GM23338 (cell line): ENCODE results near the gene NEURL1. TPM values are rescaled to one million over a fixed set of nuclear protein-coding genes. Genes with fewer than 3 reads are reported as not detected.

Experiments
- ATAC-seq: fragments of 200-7000 bp; cut with Tn5 transposase; 3 replicates; pipeline ENCODE4 v1.9.1; 2020
- DNase-seq: peaks from one replicate; pipeline ENCODE4 v3.0.0-alpha.2; 2015; ENCODE audit warnings: low spot score
- H2AFZ ChIP-seq: fragments of 200-600 bp; sonication (generic); 2 replicates; pipeline ENCODE4 v1.8.0; 2016; ENCODE audit warnings: antibody characterized with exemption, mild to moderate bottlenecking, moderate library complexity
- H3F3A ChIP-seq: fragments of 200-600 bp; sonication (generic); replicated peaks from 2 replicates; pipeline ENCODE4 v1.8.0; 2017; ENCODE audit warnings: antibody characterized with exemption, mixed run types, low read depth
- H3K27ac ChIP-seq: fragments of 200-600 bp; sonication (generic); 2 replicates; pipeline ENCODE4 v1.6.1; 2016; ENCODE audit warnings: low read depth
- H3K27me3 ChIP-seq: fragments of 200-600 bp; sonication (generic); 2 replicates; pipeline ENCODE4 v1.8.0; 2016; ENCODE audit warnings: mild to moderate bottlenecking, mixed run types, moderate library complexity; ENCODE audit not compliant: insufficient read depth
- H3K36me3 ChIP-seq: fragments of 200-600 bp; sonication (generic); 2 replicates; pipeline ENCODE4 v1.8.0; 2016; ENCODE audit warnings: mild to moderate bottlenecking; ENCODE audit not compliant: insufficient read depth
- H3K4me1 ChIP-seq: fragments of 200-600 bp; sonication (generic); 2 replicates; pipeline ENCODE4 v1.8.0; 2016; ENCODE audit warnings: mild to moderate bottlenecking, moderate library complexity; ENCODE audit not compliant: insufficient read depth
- H3K4me2 ChIP-seq: fragments of 200-600 bp; sonication (generic); 2 replicates; pipeline ENCODE4 v1.7.1; 2017; ENCODE audit warnings: mixed run types
- H3K4me3 ChIP-seq: fragments of 200-600 bp; sonication (generic); 2 replicates; pipeline ENCODE4 v1.6.1; 2016; ENCODE audit warnings: mixed run types
- H3K79me2 ChIP-seq: fragments of 200-600 bp; sonication (generic); replicated peaks from 2 replicates; pipeline ENCODE4 v1.8.0; 2017; ENCODE audit warnings: mild to moderate bottlenecking; ENCODE audit not compliant: insufficient read depth
- H3K9me2 ChIP-seq: fragments of 200-600 bp; sonication (generic); 2 replicates; pipeline ENCODE4 v1.8.0; 2017; ENCODE audit not compliant: insufficient read depth
- H4K20me1 ChIP-seq: fragments of 200-600 bp; sonication (generic); replicated peaks from 2 replicates; pipeline ENCODE4 v1.8.0; 2017; ENCODE audit warnings: mild to moderate bottlenecking; ENCODE audit not compliant: insufficient read depth
- H3K27ac Mint-ChIP-seq: 2 replicates; pipeline ENCODE4 v1.8.0; 2020; ENCODE audit warnings: inconsistent platforms, mild to moderate bottlenecking, moderate library complexity, mixed read lengths
- H3K27me3 Mint-ChIP-seq: 3 replicates; pipeline ENCODE4 v1.8.0; 2022; ENCODE audit warnings: low read depth, mild to moderate bottlenecking, moderate library complexity, mixed read lengths, inconsistent platforms; ENCODE audit not compliant: insufficient read depth, poor library complexity
- H3K36me3 Mint-ChIP-seq: 3 replicates; pipeline ENCODE4 v1.8.0; 2021; ENCODE audit warnings: low read depth, mild to moderate bottlenecking, inconsistent platforms, moderate library complexity, mixed read lengths
- H3K4me1 Mint-ChIP-seq: 3 replicates; pipeline ENCODE4 v1.8.0; 2020; ENCODE audit warnings: mild to moderate bottlenecking, inconsistent platforms, mixed read lengths
- H3K4me3 Mint-ChIP-seq: 3 replicates; pipeline ENCODE4 v1.8.0; 2021; ENCODE audit warnings: moderate library complexity, mild to moderate bottlenecking, inconsistent platforms, mixed read lengths
- H3K9me3 Mint-ChIP-seq: 3 replicates; pipeline ENCODE4 v1.8.0; 2020; ENCODE audit warnings: moderate library complexity, mild to moderate bottlenecking, inconsistent platforms, mixed read lengths
- CREB1 ChIP-seq: fragments of 250-450 bp; sonication (Bioruptor Pico); IDR thresholded peaks from 2 replicates; pipeline ENCODE4 v1.5.0; 2020; ENCODE audit warnings: low read depth, mild to moderate bottlenecking, moderate library complexity
- CTCF ChIP-seq, 2 experiments: fragments of 200-600 bp in 1 of 2; sonication (generic) in 1 of 2; conservative IDR thresholded peaks; 2 replicates each; pipeline versions ENCODE4 v1.5.1 to v1.6.1; 2016 to 2017; ENCODE audit warnings: antibody characterized with exemption in 2 of 2, low read depth in 2 of 2, mild to moderate bottlenecking in 2 of 2, moderate library complexity in 1 of 2
- ETS1 ChIP-seq: IDR thresholded peaks from 2 replicates; pipeline ENCODE4 v1.6.1; 2016; ENCODE audit warnings: antibody characterized with exemption
- EZH2 ChIP-seq: fragments of 200-600 bp; sonication (generic); IDR thresholded peaks from one replicate; pipeline ENCODE4 v1.8.0; 2017; ENCODE audit warnings: antibody characterized with exemption, mild to moderate bottlenecking, low read depth; ENCODE audit not compliant: unreplicated experiment
- EZH2phosphoT487 ChIP-seq: fragments of 200-600 bp; sonication (generic); IDR thresholded peaks from one replicate; pipeline ENCODE4 v1.8.1; 2018; ENCODE audit warnings: antibody characterized with exemption; ENCODE audit not compliant: unreplicated experiment
- JUNB ChIP-seq: IDR thresholded peaks from one replicate; pipeline ENCODE4 v1.6.1; 2016; ENCODE audit warnings: antibody characterized with exemption; ENCODE audit not compliant: unreplicated experiment
- NANOG ChIP-seq: IDR thresholded peaks from 2 replicates; pipeline ENCODE4 v1.6.1; 2016; ENCODE audit warnings: antibody characterized with exemption, borderline replicate concordance
- POLR2AphosphoS5 ChIP-seq: IDR thresholded peaks from 2 replicates; pipeline ENCODE4 v1.6.1; 2016; ENCODE audit warnings: antibody characterized with exemption, low read depth
- REST ChIP-seq: IDR thresholded peaks from one replicate; pipeline ENCODE4 v1.6.1; 2018; ENCODE audit warnings: antibody characterized with exemption; ENCODE audit not compliant: unreplicated experiment
- STAT1 ChIP-seq: IDR thresholded peaks from one replicate; pipeline ENCODE4 v1.6.1; 2016; ENCODE audit warnings: antibody characterized with exemption; ENCODE audit not compliant: unreplicated experiment
- ZNF114 ChIP-seq: fragments of 250-450 bp; sonication (Bioruptor Pico); IDR thresholded peaks from 2 replicates; pipeline ENCODE4 v1.5.0; 2020; ENCODE audit warnings: mild to moderate bottlenecking, moderate library complexity
- ZNF331 ChIP-seq: fragments of 250-450 bp; sonication (Bioruptor Pico); IDR thresholded peaks from 2 replicates; pipeline ENCODE4 v1.5.0; 2020; ENCODE audit warnings: low read depth, mild to moderate bottlenecking, moderate library complexity
- ZNF462 ChIP-seq: fragments of 250-450 bp; sonication (Bioruptor Pico); IDR thresholded peaks from 2 replicates; pipeline ENCODE4 v1.5.0; 2020; ENCODE audit warnings: mild to moderate bottlenecking, moderate library complexity
- polyA plus RNA-seq: library from polyadenylated mRNA; unstranded; fragments of >200 nt; fragmentation: Nextera tagmentation; extraction: Ambion mirVana; gene quantifications from 2 replicates; pipeline ENCODE4 v1.2.1, GENCODE V29; 2016
- total RNA-seq: library from RNA; depleted of rRNA; stranded (reverse); fragments of >200 nt; shearing (Covaris generic); gene quantifications from 2 replicates; pipeline ENCODE4 v1.2.3, GENCODE V29; 2014

NEURL1 gene
- total and polyA plus RNA-seq, 2 experiments from 2014 or later, result 0.82 to 1.1 TPM

GRCh38 chr10:103564116-103564501 is 70.6 kb downstream of the NEURL1 start:
- Histone ChIP-seq H4K20me1 (no peaks in the 10 kb centered on the region), H3K27me3 (no peaks in the 10 kb centered on the region), H2AFZ (no peak overlapping the region), H3K9me2 (no peaks in the 10 kb centered on the region), H3K27ac (no peak overlapping the region), H3K4me3 (no peak overlapping the region), H3K4me1 (no peaks in the 10 kb centered on the region), H3K4me2 (no peak overlapping the region), H3F3A (no peaks in the 10 kb centered on the region), H3K79me2 (no peaks in the 10 kb centered on the region), H3K36me3 (no peaks in the 10 kb centered on the region)
- TF ChIP-seq ZNF462 (CRISPR knock-in tag), result no peak
- no peak for TF ChIP-seq CREB1 (CRISPR knock-in tag)
- no peak for TF ChIP-seq EZH2phosphoT487
- TF ChIP-seq EZH2, result no peak
- no peak for TF ChIP-seq JUNB
- TF ChIP-seq CTCF (conservative IDR thresholded peaks at IDR 0.05; ENCODE audit: low read depth in 2 of 2), result no peak
- no peak for TF ChIP-seq ZNF331
- TF ChIP-seq POLR2AphosphoS5, result no peak
- TF ChIP-seq ZNF114 (CRISPR knock-in tag), result no peak
- TF ChIP-seq REST, result no peak
- no peak for TF ChIP-seq ETS1
- no peak for TF ChIP-seq NANOG
- TF ChIP-seq STAT1, result no peak
- ATAC-seq (no peak; the same call in 2 of the 3 replicates), DNase-seq (no peak)
- Mint-ChIP-seq H3K4me1 (no peaks in the 10 kb centered on the region; the same call in 2 of the 3 replicates), H3K27me3 (peaks cover 7% of the 10 kb centered on the region), H3K36me3 (no peaks in the 10 kb centered on the region), H3K4me3 (no peak overlapping the region), H3K9me3 (no peaks in the 10 kb centered on the region), H3K27ac (no peak overlapping the region)
